AG09319 (cell line): ENCODE data around the gene ZNF90.
"Not testable (repeated sequence)": the region's sequence is repeated elsewhere in the genome, so short reads cannot be mapped to it uniquely, and the experiment has no call there.

ENCODE experiments used
- DNase-seq: peaks from one replicate; pipeline ENCODE4 v3.0.0-alpha.2; 2010; ENCODE audit warnings: low read depth; ENCODE audit errors: extremely low read depth
- TF ChIP-seq, protein P1 (sequence below): IDR thresholded peaks from 2 replicates; pipeline ENCODE4 v1.5.1; 2011; ENCODE audit warnings: low read depth, mild to moderate bottlenecking, inconsistent platforms, low read length, moderate library complexity

ZNF90 gene

DNA sequence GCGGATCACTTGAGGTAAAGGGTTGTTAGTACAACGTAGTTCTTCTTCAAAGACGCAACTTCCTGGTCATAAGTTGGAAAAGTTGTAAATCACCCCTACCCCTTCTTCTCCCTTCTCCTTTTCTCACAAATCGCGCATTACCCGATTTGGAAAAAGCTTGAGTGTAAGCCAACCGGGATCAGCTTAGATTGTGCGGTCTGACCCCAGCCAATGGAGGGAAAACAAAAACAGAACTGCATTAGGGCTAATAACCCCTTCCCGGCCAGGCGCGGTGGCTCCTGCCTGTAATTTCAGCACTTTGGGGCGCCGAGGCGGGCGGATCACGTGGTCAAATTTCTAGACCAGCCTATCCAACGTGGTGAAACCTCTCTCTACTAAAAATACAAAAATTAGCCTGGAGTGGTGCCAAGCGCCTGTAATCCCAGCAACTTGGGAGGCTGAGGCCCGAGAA is 806 bp downstream of the ZNF90 start:
- DNase-seq: no peak
- TF ChIP-seq, protein P1, sequence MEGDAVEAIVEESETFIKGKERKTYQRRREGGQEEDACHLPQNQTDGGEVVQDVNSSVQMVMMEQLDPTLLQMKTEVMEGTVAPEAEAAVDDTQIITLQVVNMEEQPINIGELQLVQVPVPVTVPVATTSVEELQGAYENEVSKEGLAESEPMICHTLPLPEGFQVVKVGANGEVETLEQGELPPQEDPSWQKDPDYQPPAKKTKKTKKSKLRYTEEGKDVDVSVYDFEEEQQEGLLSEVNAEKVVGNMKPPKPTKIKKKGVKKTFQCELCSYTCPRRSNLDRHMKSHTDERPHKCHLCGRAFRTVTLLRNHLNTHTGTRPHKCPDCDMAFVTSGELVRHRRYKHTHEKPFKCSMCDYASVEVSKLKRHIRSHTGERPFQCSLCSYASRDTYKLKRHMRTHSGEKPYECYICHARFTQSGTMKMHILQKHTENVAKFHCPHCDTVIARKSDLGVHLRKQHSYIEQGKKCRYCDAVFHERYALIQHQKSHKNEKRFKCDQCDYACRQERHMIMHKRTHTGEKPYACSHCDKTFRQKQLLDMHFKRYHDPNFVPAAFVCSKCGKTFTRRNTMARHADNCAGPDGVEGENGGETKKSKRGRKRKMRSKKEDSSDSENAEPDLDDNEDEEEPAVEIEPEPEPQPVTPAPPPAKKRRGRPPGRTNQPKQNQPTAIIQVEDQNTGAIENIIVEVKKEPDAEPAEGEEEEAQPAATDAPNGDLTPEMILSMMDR: no peak

GRCh38 chr19:20079476-20079875 is 1.7 kb downstream of the ZNF90 start:
- TF ChIP-seq, protein P1: no peak
- no peak for DNase-seq

- TF ChIP-seq, protein P1: no peak
- no peak for DNase-seq
Measured at GRCh38 chr19:20080656-20081055, 2.9 kb downstream of the ZNF90 start.

DNA sequence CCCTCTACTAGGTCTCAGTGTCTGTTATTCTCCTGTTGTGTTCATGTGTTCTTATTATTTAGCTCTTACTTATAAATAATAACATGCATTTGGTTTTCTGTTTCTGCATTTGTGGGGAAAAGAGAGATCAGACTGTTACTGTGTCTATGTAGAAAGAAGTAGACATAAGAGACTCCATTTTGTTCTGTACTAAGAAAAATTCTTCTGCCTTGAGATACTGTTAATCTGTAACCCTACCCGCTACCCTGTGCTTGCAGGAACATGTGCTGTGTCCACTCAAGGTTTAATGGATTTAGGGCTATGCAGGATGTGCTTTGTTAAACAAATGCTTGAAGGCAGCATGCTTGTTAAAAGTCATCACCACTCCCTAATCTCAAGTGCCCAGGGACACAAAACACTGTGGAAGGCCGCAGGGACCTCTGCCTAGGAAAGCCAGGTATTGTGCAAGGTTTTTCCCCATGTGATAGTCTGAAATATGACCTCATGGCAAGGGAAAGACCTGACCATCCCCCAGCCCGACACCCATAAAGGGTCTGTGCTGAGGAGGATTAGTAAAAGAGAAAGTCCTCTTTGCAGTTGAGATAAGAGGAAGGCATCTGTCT is 4.5 kb downstream of the ZNF90 start:
- DNase-seq: not testable (repeated sequence)

DNA sequence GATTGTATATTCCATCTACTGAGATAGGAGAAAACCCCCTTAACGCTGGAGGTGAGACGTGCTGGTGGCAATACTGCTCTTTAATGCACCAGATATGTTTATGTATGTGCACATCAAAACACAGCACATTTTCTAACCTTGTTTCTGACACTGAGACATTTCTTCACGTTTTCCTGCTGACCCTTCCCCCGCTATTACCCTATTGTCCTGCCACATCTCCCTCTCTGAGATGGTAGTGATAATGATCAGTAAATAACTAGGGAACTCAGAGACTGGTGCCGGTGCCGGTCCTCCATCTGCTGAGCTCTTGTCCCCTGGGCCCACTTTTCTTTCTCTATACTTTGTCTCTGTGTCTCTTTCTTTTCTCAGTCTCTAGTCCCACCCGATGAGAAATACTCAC is 5.1 kb downstream of the ZNF90 start:
- DNase-seq: not testable (repeated sequence)

DNA sequence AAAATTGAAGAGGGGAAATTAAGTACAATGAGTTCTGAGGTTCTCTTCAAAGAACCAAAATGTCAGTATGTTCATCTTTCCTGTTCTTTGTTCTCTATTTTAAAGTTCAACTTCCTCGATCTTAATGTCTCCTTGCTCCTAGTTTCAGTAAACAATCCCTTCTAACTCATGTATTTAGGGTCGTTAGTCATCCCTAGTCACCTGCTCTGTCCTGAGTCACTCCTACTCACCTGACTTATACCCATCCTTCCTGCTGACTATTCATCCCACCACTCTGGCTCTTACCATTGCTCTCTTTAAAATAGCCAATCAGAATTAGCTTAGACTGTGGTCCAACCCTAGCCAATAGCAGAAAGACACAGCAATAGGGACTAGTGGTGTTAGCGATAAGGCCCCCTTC is 24.3 kb downstream of the ZNF90 start:
- no peak for DNase-seq
- TF ChIP-seq, protein P1: no peak

DNA sequence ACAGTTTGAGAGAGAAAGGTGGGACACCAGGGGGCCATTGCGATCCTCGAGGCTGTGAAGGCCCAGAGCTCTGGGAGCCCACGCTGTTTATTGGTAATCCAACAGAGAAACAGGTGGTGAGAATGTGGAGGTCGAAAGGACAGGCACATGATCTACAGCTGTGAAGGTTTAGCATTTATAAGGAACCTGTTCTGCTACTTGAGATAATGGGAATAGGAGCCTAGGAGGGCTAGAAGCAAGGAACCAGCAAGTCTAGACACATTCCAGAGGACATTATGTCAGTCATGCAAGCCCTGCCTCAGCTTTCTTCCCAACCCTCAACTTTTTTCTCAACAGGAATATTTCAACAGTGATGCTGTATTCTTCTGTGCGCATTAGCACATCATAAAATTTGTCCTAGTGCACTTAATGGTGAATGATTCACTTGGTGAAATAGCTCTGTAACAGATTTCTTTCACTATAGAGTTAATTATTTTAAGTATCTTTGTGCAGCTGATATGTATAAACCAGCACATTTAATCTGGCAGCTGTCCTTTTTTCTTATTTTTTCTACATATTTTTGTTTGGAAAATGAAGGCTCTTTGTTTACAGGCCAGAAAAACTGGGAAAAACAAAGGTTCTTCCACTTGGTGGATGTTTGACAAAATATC is 25.4 kb downstream of the ZNF90 start:
- no peak for DNase-seq
- TF ChIP-seq, protein P1: no peak

GRCh38 chr19:20107301-20107700 is 29.5 kb downstream of the ZNF90 start:
- TF ChIP-seq, protein P1: no peak
- DNase-seq: no peak

GRCh38 chr19:20118064-20118839 is 40.5 kb downstream of the ZNF90 start:
- DNase-seq: not testable (repeated sequence)
